NCI-H1436 (cell line): ENCODE results near the gene COL24A1.
"Not testable (repeated sequence)": the region's sequence is repeated elsewhere in the genome, so short reads cannot be mapped to it uniquely, and the experiment has no call there.

ENCODE experiments used
- DNase-seq: peaks from one replicate; lab custom pipeline; 2025; lab: John Stamatoyannopoulos, UW

The COL24A1 gene

GRCh38 chr1:85801520-85801919 lies 355.1 kb downstream of the COL24A1 start:
- no peak for DNase-seq

- DNase-seq = no peak
These were observed 356.8 kb downstream of the COL24A1 start for GRCh38 chr1:85799737-85800136.

GRCh38 chr1:85798419-85798818 lies 358.2 kb downstream of the COL24A1 start:
- DNase-seq = no peak

GRCh38 chr1:85777021-85777420 lies 379.6 kb downstream of the COL24A1 start:
- not testable (repeated sequence) for DNase-seq

GRCh38 chr1:85762804-85763203 lies 393.8 kb downstream of the COL24A1 start:
- no peak for DNase-seq

- DNase-seq = no peak
These were observed 399.7 kb downstream of the COL24A1 start for GRCh38 chr1:85756864-85757263.

- DNase-seq = no peak
These were observed 408.5 kb downstream of the COL24A1 start for GRCh38 chr1:85748120-85748519.

GRCh38 chr1:85746777-85747176 lies 409.8 kb downstream of the COL24A1 start:
- no peak for DNase-seq

GRCh38 chr1:85743814-85744213 lies 412.8 kb downstream of the COL24A1 start:
- DNase-seq = no peak

- no peak for DNase-seq
These were observed 421.6 kb downstream of the COL24A1 start for GRCh38 chr1:85734931-85735330.

GRCh38 chr1:85718678-85719340 lies 437.8 kb downstream of the COL24A1 start:
- no peak for DNase-seq

GRCh38 chr1:85714418-85715114 lies 442.0 kb downstream of the COL24A1 start:
- DNase-seq = not testable (repeated sequence)

- no peak for DNase-seq
These were observed 447.7 kb downstream of the COL24A1 start for GRCh38 chr1:85708829-85709227.

GRCh38 chr1:85707990-85708828 lies 448.4 kb downstream of the COL24A1 start, which contains the start of gene ZNHIT6:
TSS of gene ZNHIT6 (minus strand) at chr1:85708433. CDS start at chr1:85708284, 149 bp downstream.
- DNase-seq = peak; percentile 88

GRCh38 chr1:85707267-85707989 lies 449.1 kb downstream of the COL24A1 start:
- no peak for DNase-seq

GRCh38 chr1:85705940-85706339 lies 450.6 kb downstream of the COL24A1 start:
- DNase-seq = no peak

- DNase-seq = no peak
These were observed 456.1 kb downstream of the COL24A1 start for GRCh38 chr1:85700422-85700821.

GRCh38 chr1:85697895-85698294 lies 458.7 kb downstream of the COL24A1 start:
- no peak for DNase-seq

GRCh38 chr1:85692730-85693314 lies 463.8 kb downstream of the COL24A1 start:
- DNase-seq = no peak

GRCh38 chr1:85689775-85690404 lies 466.7 kb downstream of the COL24A1 start:
- DNase-seq = no peak
